ENCODE data around the gene RAPGEF6. TPM values are rescaled to one million over a fixed set of nuclear protein-coding genes. Genes with fewer than 3 reads are reported as not detected.

RAPGEF6 gene
- polyA plus RNA-seq, 1 donor (not counting 4 experiments of a cell fraction or from before 2014, with no cell fraction given): 8.7 TPM

DNA sequence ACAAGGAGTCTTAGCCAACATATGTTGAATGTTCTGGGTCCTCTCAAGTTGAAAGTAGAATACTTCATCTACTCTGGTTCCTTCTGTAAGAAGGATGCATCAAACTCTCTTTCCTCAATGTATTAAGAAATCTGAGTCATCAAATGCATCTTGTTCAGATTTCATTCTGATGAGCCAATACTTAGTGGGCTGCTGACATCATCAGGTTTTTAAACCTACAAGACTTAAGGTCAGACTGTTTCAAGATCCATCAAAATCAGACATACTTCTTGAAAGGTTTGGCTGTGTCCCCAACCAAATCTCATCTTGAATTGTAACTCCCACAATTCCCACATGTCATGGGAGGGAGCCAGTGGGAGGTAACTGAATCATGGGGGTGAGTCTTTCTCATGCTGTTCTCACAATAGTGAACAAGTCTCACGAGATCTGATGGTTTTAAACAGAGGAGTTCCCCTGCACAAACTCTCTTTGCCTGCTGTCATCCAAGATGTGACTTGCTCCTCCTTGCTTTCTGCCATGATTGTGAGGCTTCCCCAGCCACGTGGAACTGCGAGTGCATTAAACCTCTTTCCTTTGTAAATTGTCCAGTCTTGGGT lies 168.8 kb downstream of the RAPGEF6 start:
- Histone ChIP-seq H2AFZ (ENCODE audit: control insufficient read depth, low read length) (no peak overlapping the region), H3K27ac (ENCODE audit: control insufficient read depth, insufficient read depth, low read length) (no peak overlapping the region), H3K9ac (ENCODE audit: control insufficient read depth, extremely low read depth, insufficient read depth, low read length) (no peak overlapping the region), H3K79me2 (ENCODE audit: control insufficient read depth, insufficient read depth, low read length) (no peaks in the 10 kb centered on the region), H3K4me2 (ENCODE audit: control insufficient read depth, extremely low read depth, insufficient read depth, low read depth, low read length) (no peak overlapping the region), H3K9me3 (ENCODE audit: control insufficient read depth, low read depth, low read length) (no peaks in the 10 kb centered on the region), H3K9me1 (ENCODE audit: control insufficient read depth, extremely low read depth, insufficient read depth, low read length) (no peaks in the 10 kb centered on the region), H3K27me3 (ENCODE audit: control insufficient read depth, extremely low read depth, insufficient read depth, low read length) (no peaks in the 10 kb centered on the region), H3K36me3 (ENCODE audit: control insufficient read depth in 2 of 2, extremely low read depth in 1 of 2, insufficient read depth in 2 of 2, low read length in 2 of 2) (peaks cover 0 to 3% of the 10 kb centered on the region in 2 experiments), H3K4me1 (ENCODE audit: control insufficient read depth, extremely low read depth, insufficient read depth, low read length) (peaks cover 5% of the 10 kb centered on the region), H4K20me1 (ENCODE audit: control insufficient read depth, extremely low read depth, insufficient read depth, low read length) (no peaks in the 10 kb centered on the region), H3K4me3 (ENCODE audit: control insufficient read depth in 2 of 3, extremely low read depth in 1 of 3, insufficient read depth in 2 of 3, low read depth in 1 of 3, low read length in 3 of 3) (no peak overlapping the region)
- TF ChIP-seq CTCF (optimal IDR thresholded peaks at IDR 0.05 in 1 of 3, IDR thresholded peaks at IDR 0.05 in 1 of 3, conservative IDR thresholded peaks at IDR 0.05 in 1 of 3; ENCODE audit: extremely low read depth in 1 of 3, insufficient read depth in 2 of 3, low read length in 3 of 3) (no peak), EZH2 (IDR thresholded peaks at IDR 0.05; ENCODE audit: low read length) (no peak)
- dilution Hi-C loops (cut with MboI; ENCODE audit: extremely low pct_ligation_motif_present, low sequenced_read_pairs): no loop called here
- FAIRE-seq: peak; percentile 39
- DNase-seq (ENCODE audit: low read depth, low spot score): peak; percentile 5

DNA sequence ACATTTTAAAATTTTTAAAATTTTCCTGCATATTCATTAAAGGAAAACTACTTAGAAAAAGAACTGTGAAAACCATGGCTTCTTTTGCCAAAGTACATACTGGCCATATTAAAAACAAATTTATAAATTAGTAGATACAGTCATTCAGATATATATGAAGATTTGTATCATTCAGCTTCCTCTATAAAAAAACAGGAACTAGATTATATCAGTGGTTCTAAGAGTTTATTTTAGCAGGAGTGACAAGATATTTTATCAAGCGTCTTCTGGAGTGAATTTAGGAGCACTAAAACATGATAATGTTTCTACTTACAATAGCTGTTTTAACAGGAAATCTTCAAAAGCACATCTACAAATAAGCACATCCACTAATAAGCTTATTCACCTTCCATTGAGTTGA lies 171.4 kb downstream of the RAPGEF6 start:
- Histone ChIP-seq H3K79me2 (ENCODE audit: control insufficient read depth, insufficient read depth, low read length) (no peaks in the 10 kb centered on the region), H3K36me3 (ENCODE audit: control insufficient read depth in 2 of 2, extremely low read depth in 1 of 2, insufficient read depth in 2 of 2, low read length in 2 of 2) (peaks cover 0 to 3% of the 10 kb centered on the region in 2 experiments), H3K4me1 (ENCODE audit: control insufficient read depth, extremely low read depth, insufficient read depth, low read length) (peaks cover 5% of the 10 kb centered on the region), H3K27me3 (ENCODE audit: control insufficient read depth, extremely low read depth, insufficient read depth, low read length) (no peaks in the 10 kb centered on the region), H3K4me2 (ENCODE audit: control insufficient read depth, extremely low read depth, insufficient read depth, low read depth, low read length) (no peak overlapping the region), H3K4me3 (ENCODE audit: control insufficient read depth in 2 of 3, extremely low read depth in 1 of 3, insufficient read depth in 2 of 3, low read depth in 1 of 3, low read length in 3 of 3) (no peak overlapping the region), H4K20me1 (ENCODE audit: control insufficient read depth, extremely low read depth, insufficient read depth, low read length) (no peaks in the 10 kb centered on the region), H3K9me1 (ENCODE audit: control insufficient read depth, extremely low read depth, insufficient read depth, low read length) (no peaks in the 10 kb centered on the region), H3K27ac (ENCODE audit: control insufficient read depth, insufficient read depth, low read length) (no peak overlapping the region), H3K9ac (ENCODE audit: control insufficient read depth, extremely low read depth, insufficient read depth, low read length) (no peak overlapping the region), H3K9me3 (ENCODE audit: control insufficient read depth, low read depth, low read length) (no peaks in the 10 kb centered on the region), H2AFZ (ENCODE audit: control insufficient read depth, low read length) (no peak overlapping the region)
- DNase-seq (ENCODE audit: low read depth, low spot score) (no peak), FAIRE-seq (no peak)
- dilution Hi-C loops (cut with MboI; ENCODE audit: extremely low pct_ligation_motif_present, low sequenced_read_pairs): no loop called here
- TF ChIP-seq EZH2 (IDR thresholded peaks at IDR 0.05; ENCODE audit: low read length) (no peak), CTCF (optimal IDR thresholded peaks at IDR 0.05 in 1 of 3, IDR thresholded peaks at IDR 0.05 in 1 of 3, conservative IDR thresholded peaks at IDR 0.05 in 1 of 3; ENCODE audit: extremely low read depth in 1 of 3, insufficient read depth in 2 of 3, low read length in 3 of 3) (no peak)

Measured in keratinocyte (primary cell).